Amniotic epithelial cell (primary cell): Measurements from ENCODE around the gene MOK.

Experiments
- DNase-seq: peaks from one replicate; pipeline ENCODE4 v3.0.0-alpha.2; 2010; ENCODE audit warnings: low read depth

Gene MOK

DNA sequence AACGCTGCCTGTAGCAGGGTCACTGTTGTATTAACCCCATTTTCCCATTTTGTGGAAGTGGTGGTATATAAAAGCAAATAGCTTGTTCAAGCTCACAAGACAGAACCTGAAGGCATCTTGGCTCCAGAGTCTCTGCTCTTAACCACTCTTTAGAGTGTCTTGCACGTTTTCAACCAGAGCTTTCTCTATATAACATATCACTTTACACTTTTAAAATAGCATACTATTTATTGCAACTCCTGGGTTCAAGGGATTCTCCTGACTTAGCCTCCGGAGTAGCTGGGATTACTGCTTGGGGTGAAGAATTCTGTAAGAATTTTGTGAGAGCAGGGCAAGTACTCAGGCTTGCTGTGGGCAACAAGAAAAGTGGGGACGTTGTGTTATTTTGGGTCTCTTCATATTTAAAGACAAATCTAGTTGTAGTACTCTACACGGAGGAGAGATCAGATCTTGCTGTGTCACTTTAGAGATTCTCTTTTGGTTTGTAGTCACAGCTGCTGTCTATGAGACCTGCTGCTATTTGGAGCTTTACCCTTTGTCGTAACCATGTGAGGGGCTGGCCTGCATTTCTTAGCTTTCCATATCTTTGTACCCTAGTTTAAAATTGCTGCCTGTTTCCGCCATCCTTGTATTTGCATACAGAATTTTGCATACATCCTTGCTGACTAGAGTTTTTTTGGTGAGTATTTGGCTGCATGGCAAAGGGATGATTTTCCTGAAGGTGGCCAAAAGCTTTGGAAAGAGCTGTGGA is 124.5 kb downstream of the MOK start:
- no peak for DNase-seq
